Mucosa of gallbladder (tissue), 1 donor: Measurements from ENCODE around the gene CYP2S1. TPM values are rescaled to one million over a fixed set of nuclear protein-coding genes. Genes with fewer than 3 reads are reported as not detected.

ENCODE experiments used
- DNase-seq: peaks from one replicate; pipeline ENCODE4 v3.0.0-alpha.2; 2020; ENCODE audit warnings: low spot score
- total RNA-seq: library from RNA; stranded (reverse); gene quantifications from one replicate; pipeline ENCODE4 v1.2.1, GENCODE V29; 2021
- donor health status: DM: no; HTN: no; CAD: no.

The CYP2S1 gene
- total RNA-seq, 1 donor from 2014 or later = 90.1 TPM

GRCh38 chr19:41194157-41194552 lies 1.1 kb downstream of the CYP2S1 start:
- no peak for DNase-seq

- no peak for DNase-seq
Observed at GRCh38 chr19:41195675-41196497, 2.9 kb downstream of the CYP2S1 start.

GRCh38 chr19:41198559-41198958 lies 5.5 kb downstream of the CYP2S1 start:
- DNase-seq = no peak

GRCh38 chr19:41203371-41203770 lies 10.4 kb downstream of the CYP2S1 start:
- no peak for DNase-seq

GRCh38 chr19:41204338-41204737 lies 11.3 kb downstream of the CYP2S1 start:
- peak; percentile 83 for DNase-seq

- no peak for DNase-seq
Observed at GRCh38 chr19:41205995-41206394, 13.0 kb downstream of the CYP2S1 start.

- DNase-seq = no peak
Observed at GRCh38 chr19:41206456-41206855, 13.4 kb downstream of the CYP2S1 start.

GRCh38 chr19:41206926-41207750 lies 14.1 kb downstream of the CYP2S1 start:
- no peak for DNase-seq

- DNase-seq = no peak
Observed at GRCh38 chr19:41214161-41214560, 21.1 kb downstream of the CYP2S1 start.

- DNase-seq = no peak
Observed at GRCh38 chr19:41217741-41218140, 24.7 kb downstream of the CYP2S1 start.

GRCh38 chr19:41218249-41218614 lies 25.2 kb downstream of the CYP2S1 start:
- no peak for DNase-seq

GRCh38 chr19:41218615-41219507 lies 25.8 kb downstream of the CYP2S1 start, which contains the start of gene AXL:
AXL (plus strand) TSS chr19:41219223; CDS start chr19:41219393, 170 bp downstream.
- DNase-seq = peak; percentile 77

- DNase-seq = no peak
Observed at GRCh38 chr19:41219924-41220567, 27.0 kb downstream of the CYP2S1 start.

- no peak for DNase-seq
Observed at GRCh38 chr19:41220811-41221210, 27.8 kb downstream of the CYP2S1 start.

GRCh38 chr19:41221514-41222205 lies 28.6 kb downstream of the CYP2S1 start:
- no peak for DNase-seq

GRCh38 chr19:41222240-41222639 lies 29.2 kb downstream of the CYP2S1 start:
- DNase-seq = no peak

GRCh38 chr19:41223431-41224234 lies 30.6 kb downstream of the CYP2S1 start:
- DNase-seq = no peak

GRCh38 chr19:41224632-41225031 lies 31.6 kb downstream of the CYP2S1 start:
- DNase-seq = no peak

GRCh38 chr19:41225238-41226052 lies 32.4 kb downstream of the CYP2S1 start:
- DNase-seq = peak; percentile 48
